ENCODE data around the gene LAPTM4A.

GRCh38 chr2:20012032-20012281 is 39.5 kb downstream of the LAPTM4A start:
- no peak for TF ChIP-seq CTCF (IDR thresholded peaks at IDR 0.05; ENCODE audit: low read length)
- no peak for TF ChIP-seq EZH2 (IDR thresholded peaks at IDR 0.05; ENCODE audit: borderline replicate concordance, low read length)
